ENCODE results near the gene XPNPEP1.

Gene XPNPEP1

GRCh38 chr10:109962247-109962646 lies 38.9 kb upstream of the XPNPEP1 start:
- TF ChIP-seq ZBTB7A (IDR thresholded peaks at IDR 0.05; ENCODE audit: low read depth): no peak
- TF ChIP-seq EP300 (IDR thresholded peaks at IDR 0.05; ENCODE audit: borderline replicate concordance): no peak
- TF ChIP-seq TAF1 (IDR thresholded peaks at IDR 0.05; ENCODE audit: low read depth): no peak
- TF ChIP-seq CEBPB (IDR thresholded peaks at IDR 0.05): no peak
- TF ChIP-seq YY1 (IDR thresholded peaks at IDR 0.05; ENCODE audit: low read depth): no peak
- TF ChIP-seq REST (IDR thresholded peaks at IDR 0.05; ENCODE audit: low read depth): no peak
- TF ChIP-seq CREB1 (IDR thresholded peaks at IDR 0.05; ENCODE audit: low read depth): no peak
- TF ChIP-seq USF1 (IDR thresholded peaks at IDR 0.05): no peak
- no peak for TF ChIP-seq MAX (IDR thresholded peaks at IDR 0.05)
- no peak for TF ChIP-seq FOXM1 (IDR thresholded peaks at IDR 0.05; ENCODE audit: borderline replicate concordance, low read depth)
- no peak for TF ChIP-seq TCF12 (IDR thresholded peaks at IDR 0.05; ENCODE audit: low read depth)
- no peak for TF ChIP-seq NFIC (IDR thresholded peaks at IDR 0.05)
- TF ChIP-seq EGR1 (IDR thresholded peaks at IDR 0.05): no peak

GRCh38 chr10:109961174-109962001 lies 38.1 kb upstream of the XPNPEP1 start:
- TF ChIP-seq CREB1 (IDR thresholded peaks at IDR 0.05; ENCODE audit: low read depth) (peak; percentile 85), TEAD4 (IDR thresholded peaks at IDR 0.05) (peak; percentile 62), MAX (IDR thresholded peaks at IDR 0.05) (peak; percentile 37; the same call in 1 of the 2 replicates), YY1 (IDR thresholded peaks at IDR 0.05; ENCODE audit: low read depth) (no peak), FOXM1 (IDR thresholded peaks at IDR 0.05; ENCODE audit: borderline replicate concordance, low read depth) (no peak), REST (IDR thresholded peaks at IDR 0.05; ENCODE audit: low read depth) (no peak), NFIC (IDR thresholded peaks at IDR 0.05) (0 out of 2 replicates have a peak, but pooled peaks have one; percentile 36), USF1 (IDR thresholded peaks at IDR 0.05) (peak; percentile 21; the same call in 1 of the 2 replicates), EGR1 (IDR thresholded peaks at IDR 0.05) (no peak), ZBTB7A (IDR thresholded peaks at IDR 0.05; ENCODE audit: low read depth) (no peak), TCF12 (IDR thresholded peaks at IDR 0.05; ENCODE audit: low read depth) (0 out of 2 replicates have a peak, but pooled peaks have one; percentile 28), CEBPB (IDR thresholded peaks at IDR 0.05) (peak; percentile 30; the same call in 1 of the 2 replicates), TAF1 (IDR thresholded peaks at IDR 0.05; ENCODE audit: low read depth) (no peak), EP300 (IDR thresholded peaks at IDR 0.05; ENCODE audit: borderline replicate concordance) (peak; percentile 32; the same call in 1 of the 2 replicates), RAD21 (IDR thresholded peaks at IDR 0.05; ENCODE audit: low read depth) (no peak)

GRCh38 chr10:109960682-109961081 lies 37.4 kb upstream of the XPNPEP1 start:
- TF ChIP-seq YY1 (IDR thresholded peaks at IDR 0.05; ENCODE audit: low read depth): no peak
- no peak for TF ChIP-seq TEAD4 (IDR thresholded peaks at IDR 0.05)

GRCh38 chr10:109959259-109960145 lies 36.2 kb upstream of the XPNPEP1 start:
- no peak for TF ChIP-seq CEBPB (IDR thresholded peaks at IDR 0.05)
- TF ChIP-seq TCF12 (IDR thresholded peaks at IDR 0.05; ENCODE audit: low read depth): no peak

GRCh38 chr10:109958059-109958458 lies 34.7 kb upstream of the XPNPEP1 start:
- TF ChIP-seq YY1 (IDR thresholded peaks at IDR 0.05; ENCODE audit: low read depth) (no peak), MAX (IDR thresholded peaks at IDR 0.05) (peak; percentile 27; the same call in 1 of the 2 replicates), RAD21 (IDR thresholded peaks at IDR 0.05; ENCODE audit: low read depth) (no peak)

All from Ishikawa (cell line).